GM23338 (cell line): ENCODE results near the gene PCP2.

Experiments used
- CREB1 ChIP-seq: fragments of 250-450 bp; sonication (Bioruptor Pico); IDR thresholded peaks from 2 replicates; pipeline ENCODE4 v1.5.0; 2020; ENCODE audit warnings: low read depth, mild to moderate bottlenecking, moderate library complexity
- EZH2phosphoT487 ChIP-seq: fragments of 200-600 bp; sonication (generic); IDR thresholded peaks from one replicate; pipeline ENCODE4 v1.8.1; 2018; ENCODE audit warnings: antibody characterized with exemption; ENCODE audit not compliant: unreplicated experiment
- JUNB ChIP-seq: IDR thresholded peaks from one replicate; pipeline ENCODE4 v1.6.1; 2016; ENCODE audit warnings: antibody characterized with exemption; ENCODE audit not compliant: unreplicated experiment
- POLR2AphosphoS5 ChIP-seq: IDR thresholded peaks from 2 replicates; pipeline ENCODE4 v1.6.1; 2016; ENCODE audit warnings: antibody characterized with exemption, low read depth
- TF ChIP-seq, protein P1 (sequence below), 2 experiments: fragments of 200-600 bp in 1 of 2; sonication (generic) in 1 of 2; conservative IDR thresholded peaks; 2 replicates each; pipeline versions ENCODE4 v1.5.1 to v1.6.1; 2016 to 2017; ENCODE audit warnings: antibody characterized with exemption in 2 of 2, low read depth in 2 of 2, mild to moderate bottlenecking in 2 of 2, moderate library complexity in 1 of 2
- TF ChIP-seq, protein P2 (sequence below): IDR thresholded peaks from 2 replicates; pipeline ENCODE4 v1.6.1; 2016; ENCODE audit warnings: antibody characterized with exemption

DNA sequence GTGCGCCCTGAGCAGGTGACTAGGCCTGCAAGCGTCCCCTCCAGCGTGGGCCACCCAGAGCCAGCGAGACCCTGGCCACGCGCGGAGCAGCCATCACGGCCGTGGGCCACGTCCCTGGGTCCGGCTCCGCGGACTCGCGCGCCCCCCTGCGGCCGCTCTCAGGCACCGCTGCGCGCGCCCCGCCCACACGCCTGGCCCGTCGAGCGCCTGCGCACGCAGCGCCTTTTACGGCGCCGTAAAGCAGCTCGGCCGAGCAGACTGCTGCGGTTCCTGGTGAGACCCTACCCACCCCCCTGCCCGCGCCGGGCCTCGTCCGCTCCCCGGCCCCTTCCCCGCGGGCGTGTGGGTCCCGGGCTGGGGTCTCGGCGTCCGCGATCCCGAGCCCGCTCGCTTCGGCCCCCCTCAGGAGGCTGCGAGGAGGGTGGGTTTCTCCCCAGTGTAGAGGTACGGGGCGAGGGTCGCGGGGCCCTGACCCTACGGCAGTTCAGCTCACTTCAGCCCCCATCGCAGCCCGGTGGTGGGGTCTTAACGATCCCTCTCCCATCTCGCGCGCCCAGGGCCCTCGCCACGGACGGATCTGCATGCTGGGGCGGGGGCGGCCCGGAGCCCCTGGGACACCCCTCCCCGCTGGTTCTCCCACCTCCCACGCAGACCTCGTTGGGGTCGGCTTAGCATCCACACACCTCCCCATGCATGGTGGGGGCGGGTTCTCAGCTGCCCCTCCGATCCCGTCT lies 47.3 kb upstream of the PCP2 start, which contains the start of gene TRAPPC5:
- TF ChIP-seq JUNB (no peak), POLR2AphosphoS5 (peak; percentile 86), EZH2phosphoT487 (no peak), CREB1 (peak; percentile 62)
- TF ChIP-seq, protein P1, sequence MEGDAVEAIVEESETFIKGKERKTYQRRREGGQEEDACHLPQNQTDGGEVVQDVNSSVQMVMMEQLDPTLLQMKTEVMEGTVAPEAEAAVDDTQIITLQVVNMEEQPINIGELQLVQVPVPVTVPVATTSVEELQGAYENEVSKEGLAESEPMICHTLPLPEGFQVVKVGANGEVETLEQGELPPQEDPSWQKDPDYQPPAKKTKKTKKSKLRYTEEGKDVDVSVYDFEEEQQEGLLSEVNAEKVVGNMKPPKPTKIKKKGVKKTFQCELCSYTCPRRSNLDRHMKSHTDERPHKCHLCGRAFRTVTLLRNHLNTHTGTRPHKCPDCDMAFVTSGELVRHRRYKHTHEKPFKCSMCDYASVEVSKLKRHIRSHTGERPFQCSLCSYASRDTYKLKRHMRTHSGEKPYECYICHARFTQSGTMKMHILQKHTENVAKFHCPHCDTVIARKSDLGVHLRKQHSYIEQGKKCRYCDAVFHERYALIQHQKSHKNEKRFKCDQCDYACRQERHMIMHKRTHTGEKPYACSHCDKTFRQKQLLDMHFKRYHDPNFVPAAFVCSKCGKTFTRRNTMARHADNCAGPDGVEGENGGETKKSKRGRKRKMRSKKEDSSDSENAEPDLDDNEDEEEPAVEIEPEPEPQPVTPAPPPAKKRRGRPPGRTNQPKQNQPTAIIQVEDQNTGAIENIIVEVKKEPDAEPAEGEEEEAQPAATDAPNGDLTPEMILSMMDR (conservative IDR thresholded peaks at IDR 0.05; ENCODE audit: low read depth in 2 of 2), result peak; percentile 72 to 90
- TF ChIP-seq, protein P2, sequence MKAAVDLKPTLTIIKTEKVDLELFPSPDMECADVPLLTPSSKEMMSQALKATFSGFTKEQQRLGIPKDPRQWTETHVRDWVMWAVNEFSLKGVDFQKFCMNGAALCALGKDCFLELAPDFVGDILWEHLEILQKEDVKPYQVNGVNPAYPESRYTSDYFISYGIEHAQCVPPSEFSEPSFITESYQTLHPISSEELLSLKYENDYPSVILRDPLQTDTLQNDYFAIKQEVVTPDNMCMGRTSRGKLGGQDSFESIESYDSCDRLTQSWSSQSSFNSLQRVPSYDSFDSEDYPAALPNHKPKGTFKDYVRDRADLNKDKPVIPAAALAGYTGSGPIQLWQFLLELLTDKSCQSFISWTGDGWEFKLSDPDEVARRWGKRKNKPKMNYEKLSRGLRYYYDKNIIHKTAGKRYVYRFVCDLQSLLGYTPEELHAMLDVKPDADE, result no peak
